Measurements from ENCODE around the gene ALS2.

Gene ALS2

GRCh38 chr2:201669865-201670264 is 110.9 kb downstream of the ALS2 start:
- DNase-seq = no peak

DNA sequence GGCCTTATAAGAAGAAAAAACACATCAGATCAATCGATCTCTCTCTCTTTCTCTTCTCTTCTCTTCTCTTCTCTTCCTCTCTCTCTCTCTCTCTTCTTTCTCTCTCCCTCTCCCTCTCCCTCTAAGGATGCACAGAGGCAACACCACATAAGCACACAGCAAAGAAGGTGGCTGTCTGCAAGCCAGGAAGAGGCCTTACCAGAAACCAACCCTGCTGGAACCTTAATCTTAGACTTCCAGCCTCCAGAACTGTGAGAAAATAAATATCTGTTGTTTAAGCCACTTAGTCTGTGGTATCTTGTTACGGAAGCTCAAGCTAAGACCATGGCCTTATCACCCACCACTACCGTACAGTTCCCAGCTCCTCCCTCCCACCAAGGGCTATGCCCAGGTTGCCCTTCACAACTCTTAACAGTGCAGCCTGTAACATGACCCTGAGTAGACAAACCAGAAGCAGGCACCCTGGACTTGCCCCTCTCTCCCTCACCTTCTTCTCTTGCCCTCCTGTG is 112.3 kb downstream of the ALS2 start:
- no peak for DNase-seq

- no peak for DNase-seq
Observed at GRCh38 chr2:201664334-201664733, 116.4 kb downstream of the ALS2 start.

- no peak for DNase-seq
Observed at GRCh38 chr2:201661366-201661765, 119.4 kb downstream of the ALS2 start.

DNA sequence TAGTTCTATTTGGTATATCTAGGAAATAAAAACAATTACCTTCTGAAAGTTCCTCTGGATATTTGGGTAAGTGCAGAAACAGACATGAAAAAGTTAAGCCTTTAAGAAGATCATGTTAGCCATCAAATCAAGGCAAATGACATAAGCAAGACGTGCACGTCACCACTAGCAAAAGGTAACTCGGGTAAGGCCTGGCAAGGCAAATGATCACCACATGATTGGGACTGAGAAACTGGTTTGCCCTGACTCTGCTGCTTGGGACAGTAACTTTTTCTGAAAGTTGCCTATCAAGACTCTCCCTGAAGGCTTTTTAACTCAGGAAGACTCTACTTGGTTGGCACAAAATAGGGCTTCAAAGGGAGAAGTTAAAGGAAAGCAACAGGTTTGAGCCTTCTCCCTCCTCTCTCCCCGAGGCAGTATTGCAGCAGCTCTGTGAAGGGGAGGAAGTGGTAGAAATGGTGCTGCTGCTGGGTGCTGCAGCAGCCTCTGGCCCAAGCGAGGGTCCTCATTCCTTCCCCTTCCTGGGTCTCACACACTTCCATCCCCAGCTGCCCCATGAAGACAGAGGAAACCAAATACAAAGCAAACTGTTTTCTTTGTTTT is 120.3 kb downstream of the ALS2 start:
- DNase-seq = no peak

DNA sequence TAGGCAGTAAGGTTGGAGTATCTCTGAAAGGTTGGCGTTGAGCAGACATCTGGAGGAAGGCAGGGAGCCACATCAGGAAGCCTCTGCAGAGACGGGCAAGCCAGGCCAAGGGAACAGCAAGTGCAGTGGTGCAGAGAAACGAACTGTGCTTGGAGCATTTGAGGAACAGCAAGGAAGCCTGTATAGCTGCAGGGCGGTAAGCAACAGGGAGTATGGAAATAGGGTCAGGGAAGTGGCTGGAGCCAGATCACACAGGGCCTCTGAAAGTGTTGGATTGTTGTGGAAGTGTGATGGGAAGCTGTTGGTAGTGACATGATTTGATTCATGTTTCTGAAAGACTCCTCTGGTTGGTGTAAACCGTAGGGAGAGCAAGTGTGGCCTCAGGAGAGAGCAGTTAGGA is 124.0 kb downstream of the ALS2 start:
- DNase-seq = no peak

DNA sequence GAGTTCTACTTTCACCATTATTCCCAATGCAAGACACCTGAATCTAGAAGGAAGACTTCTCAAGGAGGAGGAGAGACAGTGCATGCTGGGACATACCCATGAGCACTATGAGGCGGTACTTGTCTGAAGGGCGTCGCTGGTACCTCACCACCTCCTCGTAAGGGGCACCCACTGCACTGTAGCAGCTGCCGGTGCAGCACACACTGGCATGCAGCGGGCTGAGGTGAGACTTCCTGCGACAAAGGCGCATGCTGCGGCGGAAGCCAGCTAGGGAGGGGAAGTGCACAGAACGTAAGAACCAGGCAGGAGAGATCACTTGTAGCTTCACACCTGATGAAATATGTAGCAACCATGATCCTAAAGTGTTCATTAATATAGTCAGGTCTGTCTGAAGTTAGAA is 124.6 kb downstream of the ALS2 start:
- no peak for DNase-seq

GRCh38 chr2:201654616-201655384 is 125.9 kb downstream of the ALS2 start:
- no peak for DNase-seq

DNA sequence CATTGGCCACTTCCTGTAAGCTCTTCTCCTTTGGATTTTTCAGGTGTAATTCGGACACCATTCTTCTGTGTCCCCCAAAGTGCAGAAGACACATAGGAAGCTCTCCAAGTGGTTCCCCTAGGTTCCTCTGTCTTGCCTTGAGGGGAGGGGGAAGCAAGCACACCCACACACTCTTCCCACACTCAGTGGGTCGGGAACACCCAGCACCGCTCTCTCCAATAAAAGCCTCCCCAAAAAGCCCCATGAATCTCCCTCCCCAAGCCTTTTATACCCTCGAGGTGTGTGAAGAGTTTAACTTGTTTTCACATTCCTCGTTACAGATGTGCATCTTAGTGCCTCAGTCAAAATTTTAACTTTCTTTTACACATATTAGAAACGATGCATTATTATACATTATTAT is 127.5 kb downstream of the ALS2 start:
- DNase-seq = no peak
